Stimulated activated naive CD8-positive, alpha-beta T cell treated with anti-CD3 and anti-CD28 coated beads, Interleukin-15, Interleukin-2, amounts not matched to agents 100 ng/mL and 50 ng/mL, for 24 hours (primary cell): Measurements from ENCODE around the gene CFAP251.

Experiments
- H3K27ac Mint-ChIP-seq: one replicate; pipeline ENCODE4 v1.8.0; 2021; ENCODE audit warnings: mild to moderate bottlenecking, mixed read lengths
- H3K27me3 Mint-ChIP-seq: one replicate; pipeline ENCODE4 v1.8.0; 2021; ENCODE audit warnings: mixed read lengths
- H3K36me3 Mint-ChIP-seq: one replicate; pipeline ENCODE4 v1.8.0; 2021; ENCODE audit warnings: low read depth, mixed read lengths
- H3K4me1 Mint-ChIP-seq: one replicate; pipeline ENCODE4 v1.8.0; 2021; ENCODE audit warnings: low read depth, mixed read lengths
- H3K4me3 Mint-ChIP-seq: one replicate; pipeline ENCODE4 v1.8.0; 2021; ENCODE audit warnings: mild to moderate bottlenecking, mixed read lengths
- H3K9me3 Mint-ChIP-seq: one replicate; pipeline ENCODE4 v1.8.0; 2021; ENCODE audit warnings: mixed read lengths

CFAP251 gene

GRCh38 chr12:122048151-122048550, 129.8 kb downstream of the CFAP251 start:
- Mint-ChIP-seq H3K27me3 (no peaks in the 10 kb centered on the region), H3K9me3 (no peaks in the 10 kb centered on the region), H3K27ac (no peak overlapping the region), H3K4me3 (no peak overlapping the region), H3K36me3 (peaks cover 4% of the 10 kb centered on the region), H3K4me1 (no peaks in the 10 kb centered on the region)

DNA sequence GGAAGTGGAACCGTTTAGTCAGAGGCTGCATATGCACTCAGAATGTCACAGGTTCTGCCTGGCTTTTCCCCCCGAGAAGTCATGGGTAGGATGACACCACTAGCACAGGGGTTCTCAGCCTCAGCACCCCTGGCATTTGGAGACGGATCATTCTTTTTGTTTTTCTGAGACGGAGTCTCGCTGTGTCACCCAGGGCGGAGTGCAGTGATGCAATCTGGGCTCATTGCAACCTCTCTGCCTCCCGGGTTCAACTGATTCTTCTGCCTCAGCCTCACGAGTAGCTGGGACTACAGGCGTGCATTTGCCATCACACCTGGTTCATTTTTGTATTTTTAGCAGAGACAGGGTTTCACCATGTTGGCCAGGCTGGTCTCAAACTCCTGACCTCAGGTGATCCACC, 131.4 kb downstream of the CFAP251 start:
- Mint-ChIP-seq H3K27ac (no peak overlapping the region), H3K4me3 (no peak overlapping the region), H3K9me3 (no peaks in the 10 kb centered on the region), H3K27me3 (no peaks in the 10 kb centered on the region), H3K4me1 (no peaks in the 10 kb centered on the region), H3K36me3 (peaks cover 4% of the 10 kb centered on the region)

DNA sequence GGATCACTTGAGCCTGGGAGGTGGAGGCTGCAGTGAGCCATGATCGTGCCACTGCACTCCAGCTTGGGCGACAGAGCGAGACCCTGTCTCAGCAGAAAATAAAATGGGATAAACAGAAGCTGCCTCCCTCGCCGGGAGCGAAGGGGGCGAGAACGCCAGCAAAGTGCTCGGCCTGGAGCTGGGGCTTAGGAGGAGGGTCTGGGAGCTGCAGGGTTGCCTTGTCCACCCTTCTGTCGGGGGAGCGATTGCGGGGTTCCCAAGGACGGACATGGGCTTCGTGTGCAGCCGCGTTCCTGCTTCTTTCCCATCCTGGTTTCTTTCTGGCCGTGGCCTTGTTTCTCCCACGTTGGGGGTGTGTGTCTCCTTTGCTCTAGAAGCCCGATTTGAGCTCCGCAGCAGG, 132.3 kb downstream of the CFAP251 start:
- Mint-ChIP-seq H3K36me3 (no peaks in the 10 kb centered on the region), H3K27me3 (no peaks in the 10 kb centered on the region), H3K27ac (no peak overlapping the region), H3K4me3 (no peak overlapping the region), H3K4me1 (no peaks in the 10 kb centered on the region), H3K9me3 (no peaks in the 10 kb centered on the region)

DNA sequence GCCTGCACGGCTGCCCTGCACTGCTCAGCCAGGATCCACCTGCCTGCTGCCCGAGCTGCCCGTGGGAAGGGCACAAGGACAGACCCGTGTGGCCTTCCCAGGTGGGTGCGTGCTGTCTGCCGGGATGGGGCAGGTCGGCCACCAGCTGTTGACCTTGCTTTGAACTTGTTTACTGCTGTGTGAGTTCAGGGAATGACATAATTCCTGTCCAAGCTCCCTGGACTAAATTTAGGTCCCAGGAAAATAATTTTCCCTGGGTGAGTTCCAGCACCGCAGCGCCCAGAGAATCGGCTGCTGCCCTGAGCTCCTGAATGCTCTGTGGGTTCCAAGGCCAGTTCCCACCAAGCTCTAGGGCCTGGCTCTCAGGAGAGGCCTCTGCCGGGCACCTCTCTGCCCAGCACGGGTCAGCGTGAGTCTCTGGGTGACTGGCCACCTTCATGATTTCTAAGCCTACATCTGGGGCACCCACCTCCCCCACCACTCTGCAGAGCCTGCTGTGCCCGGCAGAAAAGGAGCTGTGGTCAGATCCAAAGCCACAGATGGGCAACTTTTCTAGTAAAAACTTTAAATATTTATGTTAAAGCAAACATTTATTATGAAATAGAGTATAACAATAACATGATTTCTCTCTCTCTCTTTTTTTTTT, 133.0 kb downstream of the CFAP251 start:
- no peaks in the 10 kb centered on the region for H3K9me3 Mint-ChIP-seq
- no peak overlapping the region for H3K4me3 Mint-ChIP-seq
- no peaks in the 10 kb centered on the region for H3K4me1 Mint-ChIP-seq
- no peaks in the 10 kb centered on the region for H3K27me3 Mint-ChIP-seq
- no peaks in the 10 kb centered on the region for H3K36me3 Mint-ChIP-seq
- no peak overlapping the region for H3K27ac Mint-ChIP-seq

DNA sequence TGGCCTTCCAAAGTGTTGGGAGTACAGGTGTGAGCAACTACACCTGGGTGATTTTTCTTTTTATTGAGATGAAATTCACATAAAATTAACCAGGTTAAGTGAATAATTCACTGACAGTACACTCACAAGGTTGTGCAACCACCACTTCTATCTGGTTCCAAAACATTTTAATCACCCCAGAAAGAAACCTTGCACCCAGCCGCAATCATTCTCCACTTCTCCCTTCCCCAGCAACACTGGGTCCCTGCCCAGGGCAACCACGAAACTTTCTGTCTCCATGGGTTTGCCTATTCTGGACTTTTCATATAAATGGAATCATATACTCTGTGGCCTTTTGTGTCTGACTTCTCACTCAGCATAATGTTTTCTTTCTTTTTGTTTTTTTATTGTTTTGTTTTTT, 133.9 kb downstream of the CFAP251 start:
- Mint-ChIP-seq H3K4me1 (no peaks in the 10 kb centered on the region), H3K36me3 (peaks cover 3% of the 10 kb centered on the region), H3K27ac (no peak overlapping the region), H3K4me3 (no peak overlapping the region), H3K27me3 (no peaks in the 10 kb centered on the region), H3K9me3 (no peaks in the 10 kb centered on the region)
